LNCaP clone FGC (cell line): ENCODE measurements around the gene WNT3A.
A peak's percentile ranks its signal among the peaks of the same experiment; 100 is the strongest.
"Not testable (repeated sequence)": the region's sequence is repeated elsewhere in the genome, so short reads cannot be mapped to it uniquely, and the experiment has no call there.

Experiments
- DNase-seq: peaks from one replicate; pipeline ENCODE4 v3.0.0-alpha.2; 2011; ENCODE audit warnings: low read depth
- H3K4me3 ChIP-seq: 2 replicates; pipeline ENCODE4 v1.5.1; 2011; ENCODE audit warnings: mild to moderate bottlenecking, low read depth, low read length, control low read depth
- CTCF ChIP-seq: IDR thresholded peaks from 2 replicates; pipeline ENCODE4 v1.5.1; 2012; ENCODE audit warnings: mild to moderate bottlenecking; ENCODE audit not compliant: control insufficient read depth, insufficient read depth; ENCODE audit errors: extremely low read depth

The WNT3A gene

GRCh38 chr1:228018961-228019721 lies 12.3 kb downstream of the WNT3A start:
- DNase-seq = no peak

GRCh38 chr1:228019722-228020083 lies 12.9 kb downstream of the WNT3A start:
- H3K4me3 ChIP-seq, DNase-seq: not testable (repeated sequence)

More at GRCh38 chr1:228018961-228019721, 12.3 kb downstream of the WNT3A start:
- H3K4me3 ChIP-seq = no peak overlapping the region
- TF ChIP-seq CTCF = no peak

- TF ChIP-seq CTCF = no peak
- no peak for DNase-seq
- no peak overlapping the region for H3K4me3 ChIP-seq
Measured at GRCh38 chr1:228020686-228021354, 14.0 kb downstream of the WNT3A start.

GRCh38 chr1:228021355-228022030 lies 14.7 kb downstream of the WNT3A start:
- no peak for TF ChIP-seq CTCF
- DNase-seq = peak; percentile 42
- H3K4me3 ChIP-seq = no peak overlapping the region

GRCh38 chr1:228022571-228023293 lies 15.9 kb downstream of the WNT3A start:
- no peak overlapping the region for H3K4me3 ChIP-seq
- no peak for TF ChIP-seq CTCF
- no peak for DNase-seq

- TF ChIP-seq CTCF = no peak
- no peak overlapping the region for H3K4me3 ChIP-seq
- DNase-seq = no peak
Measured at GRCh38 chr1:228023294-228023639, 16.5 kb downstream of the WNT3A start.

GRCh38 chr1:228029281-228029680 lies 22.5 kb downstream of the WNT3A start:
- no peak for DNase-seq
- no peak for TF ChIP-seq CTCF
- no peak overlapping the region for H3K4me3 ChIP-seq
